GM23248 (cell line): Measurements from ENCODE around the gene UBR3.

Experiments used
- EZH2 ChIP-seq: fragments of 200-600 bp; sonication (generic); IDR thresholded peaks from 2 replicates; pipeline ENCODE4 v1.6.1; 2018; ENCODE audit warnings: antibody characterized with exemption, mild to moderate bottlenecking; ENCODE audit not compliant: insufficient read depth, poor library complexity, severe bottlenecking
- EZH2phosphoT487 ChIP-seq: fragments of 200-600 bp; sonication (generic); IDR thresholded peaks from 2 replicates; pipeline ENCODE4 v1.6.1; 2018; ENCODE audit warnings: antibody characterized with exemption, moderate library complexity, mild to moderate bottlenecking, low read depth; ENCODE audit not compliant: insufficient read depth

DNA sequence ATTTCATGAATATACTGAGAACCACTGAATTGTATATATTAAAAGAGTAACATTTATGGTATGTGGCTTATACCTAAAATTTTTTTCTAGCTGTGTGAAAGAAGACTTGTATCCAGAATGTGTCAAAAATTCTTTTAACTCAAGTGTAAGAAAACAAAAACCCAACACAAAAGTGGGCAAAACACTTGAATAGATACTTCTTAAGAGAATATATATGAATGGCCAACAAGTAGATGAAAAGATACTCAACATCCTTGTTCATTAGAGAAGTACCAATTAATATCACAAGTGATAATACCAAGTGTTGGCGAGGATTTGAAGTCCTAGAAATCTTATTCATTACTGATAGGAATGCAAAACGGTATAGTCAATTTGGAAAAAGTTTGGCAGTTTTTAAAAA lies 243.5 kb downstream of the UBR3 start:
- TF ChIP-seq EZH2, result no peak
- no peak for TF ChIP-seq EZH2phosphoT487
